Cardiac muscle cell (in vitro differentiated cells and primary cell): Measurements from ENCODE around the gene SPPL2B. TPM values are rescaled to one million over a fixed set of nuclear protein-coding genes. Genes with fewer than 3 reads are reported as not detected.
A peak's percentile ranks its signal among the peaks of the same experiment; 100 is the strongest.
"Not testable (repeated sequence)": the region's sequence is repeated elsewhere in the genome, so short reads cannot be mapped to it uniquely, and the experiment has no call there.

Experiments
- DNase-seq, 2 donors: peaks; one replicate each; pipeline versions ENCODE4 v3.0.0 to v3.0.0-alpha.2; 2010 to 2017; ENCODE audit warnings: low read depth in 1 of 2, low spot score in 1 of 2
- H3K27ac ChIP-seq: fragments of 200-600 bp; sonication (generic); 2 replicates; pipeline ENCODE4 v1.5.1; 2016
- H3K27me3 ChIP-seq: fragments of 200-600 bp; sonication (generic); 2 replicates; pipeline ENCODE4 v1.6.0; 2016; ENCODE audit warnings: control low read depth
- H3K36me3 ChIP-seq: fragments of 200-600 bp; sonication (generic); 2 replicates; pipeline ENCODE4 v1.5.1; 2016; ENCODE audit warnings: control low read depth
- H3K4me1 ChIP-seq: fragments of 200-600 bp; sonication (generic); 2 replicates; pipeline ENCODE4 v1.8.1; 2017; ENCODE audit warnings: low read depth, mild to moderate bottlenecking, mixed run types
- H3K4me3 ChIP-seq: fragments of 200-600 bp; sonication (generic); 2 replicates; pipeline ENCODE4 v1.5.1; 2016; ENCODE audit warnings: mild to moderate bottlenecking
- H3K9me3 ChIP-seq: fragments of 200-600 bp; sonication (generic); 2 replicates; pipeline ENCODE4 v1.5.1; 2017; ENCODE audit warnings: low read depth, mild to moderate bottlenecking, control low read depth
- CTCF ChIP-seq: IDR thresholded peaks from 2 replicates; pipeline ENCODE4 v1.5.1; 2012; ENCODE audit warnings: low read depth, mild to moderate bottlenecking, low read length
- polyA plus RNA-seq: library from polyadenylated mRNA; unstranded; fragments of >200 nt; fragmentation: Nextera tagmentation; extraction: Ambion mirVana; gene quantifications from 2 replicates; pipeline ENCODE4 v1.2.1, GENCODE V29; 2016
- total RNA-seq: library from RNA; depleted of rRNA; stranded (reverse); fragments of >200 nt; gene quantifications from 2 replicates; pipeline ENCODE4 v1.2.3, GENCODE V29; 2016

The SPPL2B gene, protein sequence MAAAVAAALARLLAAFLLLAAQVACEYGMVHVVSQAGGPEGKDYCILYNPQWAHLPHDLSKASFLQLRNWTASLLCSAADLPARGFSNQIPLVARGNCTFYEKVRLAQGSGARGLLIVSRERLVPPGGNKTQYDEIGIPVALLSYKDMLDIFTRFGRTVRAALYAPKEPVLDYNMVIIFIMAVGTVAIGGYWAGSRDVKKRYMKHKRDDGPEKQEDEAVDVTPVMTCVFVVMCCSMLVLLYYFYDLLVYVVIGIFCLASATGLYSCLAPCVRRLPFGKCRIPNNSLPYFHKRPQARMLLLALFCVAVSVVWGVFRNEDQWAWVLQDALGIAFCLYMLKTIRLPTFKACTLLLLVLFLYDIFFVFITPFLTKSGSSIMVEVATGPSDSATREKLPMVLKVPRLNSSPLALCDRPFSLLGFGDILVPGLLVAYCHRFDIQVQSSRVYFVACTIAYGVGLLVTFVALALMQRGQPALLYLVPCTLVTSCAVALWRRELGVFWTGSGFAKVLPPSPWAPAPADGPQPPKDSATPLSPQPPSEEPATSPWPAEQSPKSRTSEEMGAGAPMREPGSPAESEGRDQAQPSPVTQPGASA
- 95.3 and 132 TPM in 2 replicates for total RNA-seq
- polyA plus RNA-seq = 90.4 and 90.9 TPM in 2 replicates

DNA sequence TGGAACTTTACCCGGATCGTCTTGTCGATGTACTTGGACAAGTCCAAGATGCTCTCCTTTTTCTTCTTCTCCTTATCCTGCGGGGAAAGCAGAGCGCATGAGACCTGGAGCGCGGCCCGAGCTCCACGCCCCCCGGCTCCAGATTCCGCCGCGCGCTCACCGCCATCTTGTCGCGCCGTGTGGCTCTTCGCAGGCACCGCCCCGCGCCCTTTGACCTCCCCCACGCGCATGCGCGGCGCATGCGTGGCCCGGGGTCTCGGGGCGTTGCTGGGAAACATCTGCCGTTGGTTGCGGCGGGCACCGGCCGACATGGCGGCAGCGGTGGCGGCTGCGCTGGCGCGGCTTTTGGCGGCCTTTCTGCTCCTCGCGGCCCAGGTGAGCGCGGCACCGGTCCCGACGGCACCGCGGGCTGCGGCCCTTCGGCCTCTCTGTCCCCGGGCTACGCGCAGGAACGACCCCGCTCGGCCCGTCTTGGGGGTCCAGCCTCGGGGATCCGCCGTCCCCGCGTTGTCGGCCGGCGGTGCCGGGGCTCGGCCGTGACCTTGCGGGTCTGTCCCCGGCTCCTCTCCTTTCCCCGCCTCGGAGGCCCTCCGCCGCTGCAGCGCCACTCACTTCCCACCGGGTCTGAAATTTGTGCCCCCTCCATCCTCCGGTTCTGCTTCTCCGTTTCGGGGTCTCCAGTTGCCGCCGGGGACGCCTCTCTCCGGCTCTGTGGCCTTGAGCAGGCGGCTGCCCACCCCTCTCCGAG is at the start of gene SPPL2B, which contains the start of gene LSM7:
SPPL2B (plus strand) TSS at position 284 of the 748 bp plus-strand sequence; CDS start at position 310, 26 bp downstream.
LSM7 (minus strand) TSS at position 186 of the 748 bp plus-strand sequence; CDS start at position 166, 20 bp downstream.
- H3K4me3 ChIP-seq = peak within 1 kb of the TSS; percentile 86
- peak; percentile 91 to 93 for DNase-seq
- peaks cover 5% of the 10 kb centered on the region for H3K36me3 ChIP-seq
- H3K27ac ChIP-seq = peak within 1 kb of the TSS; percentile 74
- TF ChIP-seq CTCF = no peak
- H3K27me3 ChIP-seq = no peaks in the 10 kb centered on the region
- H3K9me3 ChIP-seq = no peaks in the 10 kb centered on the region
- H3K4me1 ChIP-seq = peaks cover 12% of the 10 kb centered on the region

DNA sequence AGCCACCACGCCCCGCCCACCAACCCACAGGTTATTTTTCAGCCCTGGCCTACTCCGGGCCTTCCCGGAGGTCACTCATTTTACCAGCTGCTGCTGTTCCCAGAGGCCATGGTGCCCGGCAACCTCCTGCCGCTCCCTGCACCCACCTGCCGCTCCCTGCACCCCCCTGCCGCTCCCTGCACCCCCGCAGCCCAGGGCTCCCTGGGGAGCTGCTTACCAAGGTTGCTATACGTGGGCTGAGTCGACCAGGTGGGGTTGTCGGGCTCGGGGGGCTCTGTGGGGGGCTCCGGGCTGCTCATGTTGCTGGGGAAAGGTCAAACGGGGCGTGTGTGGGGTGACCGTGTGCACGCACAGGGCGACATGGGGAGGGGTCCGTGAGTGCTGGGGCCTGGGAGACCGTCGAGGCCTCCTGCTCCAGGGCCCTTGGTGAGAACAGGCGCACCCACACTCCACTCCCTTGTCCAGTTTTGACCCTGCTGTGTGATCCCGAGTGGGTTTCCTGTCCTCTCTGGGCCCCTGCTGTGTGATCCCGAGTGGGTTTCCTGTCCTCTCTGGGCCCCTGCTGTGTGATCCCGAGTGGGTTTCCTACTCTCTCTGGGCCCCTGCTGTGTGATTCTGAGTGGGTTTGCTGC is 47.7 kb upstream of the SPPL2B start:
- H3K27ac ChIP-seq = no peak overlapping the region
- no peak overlapping the region for H3K4me3 ChIP-seq
- no peak for TF ChIP-seq CTCF
- H3K4me1 ChIP-seq = no peaks in the 10 kb centered on the region
- no peaks in the 10 kb centered on the region for H3K9me3 ChIP-seq
- no peak for DNase-seq
- no peaks in the 10 kb centered on the region for H3K36me3 ChIP-seq
- peaks cover 33% of the 10 kb centered on the region for H3K27me3 ChIP-seq

DNA sequence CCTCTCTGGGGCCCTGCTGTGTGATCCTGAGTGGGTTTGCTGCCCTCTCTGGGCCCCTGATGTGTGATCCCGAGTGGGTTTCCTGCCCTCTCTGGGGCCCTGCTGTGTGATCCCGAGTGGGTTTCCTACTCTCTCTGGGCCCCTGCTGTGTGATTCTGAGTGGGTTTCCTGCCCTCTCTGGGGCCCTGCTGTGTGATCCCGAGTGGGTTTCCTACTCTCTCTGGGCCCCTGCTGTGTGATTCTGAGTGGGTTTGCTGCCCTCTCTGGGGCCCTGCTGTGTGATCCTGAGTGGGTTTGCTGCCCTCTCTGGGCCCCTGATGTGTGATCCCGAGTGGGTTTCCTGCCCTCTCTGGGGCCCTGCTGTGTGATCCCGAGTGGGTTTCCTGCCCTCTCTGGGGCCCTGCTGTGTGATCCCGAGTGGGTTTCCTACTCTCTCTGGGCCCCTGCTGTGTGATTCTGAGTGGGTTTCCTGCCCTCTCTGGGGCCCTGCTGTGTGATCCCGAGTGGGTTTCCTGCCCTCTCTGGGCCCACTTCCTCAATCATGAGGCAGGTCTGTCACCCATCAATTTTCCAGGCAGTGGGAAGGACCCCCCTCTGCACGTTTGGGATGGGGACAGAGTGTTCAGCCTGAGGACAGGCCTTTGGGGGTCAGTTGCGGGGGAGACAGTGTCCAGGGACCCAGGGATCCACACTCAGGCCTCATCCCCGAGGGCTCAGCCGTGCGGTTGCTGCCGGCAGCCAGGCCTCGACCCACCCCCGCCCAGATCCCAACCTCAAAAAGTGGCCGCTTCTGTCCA is 47.0 kb upstream of the SPPL2B start:
- H3K36me3 ChIP-seq, H3K27ac ChIP-seq: not testable (repeated sequence)
- H3K27me3 ChIP-seq = peaks cover 40% of the 10 kb centered on the region

GRCh38 chr19:2282062-2282861 is 46.2 kb upstream of the SPPL2B start, which contains the start of gene PEAK3:
TSS of gene PEAK3 (minus strand) at chr19:2282175. CDS start at chr19:2280931, 1,244 bp downstream.
- no peak for TF ChIP-seq CTCF
- Histone ChIP-seq H3K36me3 (no peaks in the 10 kb centered on the region), H3K9me3 (no peaks in the 10 kb centered on the region), H3K27me3 (peaks cover 48% of the 10 kb centered on the region), H3K27ac (no peak within 1 kb of the TSS), H3K4me3 (no peak within 1 kb of the TSS), H3K4me1 (no peaks in the 10 kb centered on the region)
- peak; percentile 61 to 64 for DNase-seq

More for the DNA sequence above, 47.0 kb upstream of the SPPL2B start:
- H3K9me3 ChIP-seq, H3K4me3 ChIP-seq, H3K4me1 ChIP-seq, DNase-seq: not testable (repeated sequence)

GRCh38 chr19:2282862-2283237 is 45.6 kb upstream of the SPPL2B start:
- no peaks in the 10 kb centered on the region for H3K4me1 ChIP-seq
- H3K27ac ChIP-seq = no peak overlapping the region
- TF ChIP-seq CTCF = no peak
- no peaks in the 10 kb centered on the region for H3K36me3 ChIP-seq
- no peak overlapping the region for H3K4me3 ChIP-seq
- no peaks in the 10 kb centered on the region for H3K9me3 ChIP-seq
- no peak for DNase-seq
- peaks cover 54% of the 10 kb centered on the region for H3K27me3 ChIP-seq
